HG03460 (cell line): ENCODE measurements around the gene PCBP4.

Source experiments
- ATAC-seq: cut with Tn5 transposase; IDR thresholded peaks from one replicate; pipeline ENCODE4 v1.9.1; 2021; ENCODE audit not compliant: unreplicated experiment

Gene PCBP4

DNA sequence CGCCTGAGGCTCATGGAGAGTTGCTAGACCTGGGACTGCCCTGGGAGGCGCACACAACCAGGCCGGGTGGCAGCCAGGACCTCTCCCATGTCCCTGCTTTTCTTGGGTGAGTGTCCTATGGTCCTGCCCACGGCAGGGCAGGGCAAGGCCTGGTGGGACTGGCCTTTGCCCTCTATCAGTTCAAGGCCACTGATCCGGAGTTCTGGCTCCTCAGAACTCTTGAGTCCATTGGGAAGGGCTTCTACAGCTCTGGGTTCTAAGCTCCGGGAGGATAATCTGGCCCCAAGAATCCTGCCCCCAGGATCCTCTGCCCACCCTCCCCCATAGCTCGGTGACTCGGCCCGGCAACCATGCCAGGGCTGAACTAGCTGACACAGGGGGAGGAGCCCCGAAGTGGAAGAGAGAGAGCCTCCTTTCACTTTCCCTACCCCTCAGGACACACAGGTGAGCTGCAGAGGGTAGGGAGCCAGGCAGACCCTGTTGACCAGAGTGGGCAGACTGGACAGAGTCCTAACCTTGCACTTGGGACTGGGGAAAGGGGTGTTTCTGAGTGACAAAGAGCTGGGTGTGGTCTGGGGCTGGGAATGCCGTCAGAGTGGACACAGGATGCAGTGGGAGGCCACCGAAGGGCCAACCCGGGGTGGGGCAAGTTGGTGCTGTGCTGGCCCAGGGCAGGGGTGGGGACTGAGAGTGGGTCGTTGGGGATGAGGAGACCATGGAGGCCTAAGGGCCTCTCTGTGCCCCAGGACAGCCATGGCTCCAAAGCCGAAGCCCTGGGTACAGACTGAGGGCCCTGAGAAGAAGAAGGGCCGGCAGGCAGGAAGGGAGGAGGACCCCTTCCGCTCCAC is 24.4 kb downstream of the PCBP4 start:
- peak; percentile 29 for ATAC-seq

DNA sequence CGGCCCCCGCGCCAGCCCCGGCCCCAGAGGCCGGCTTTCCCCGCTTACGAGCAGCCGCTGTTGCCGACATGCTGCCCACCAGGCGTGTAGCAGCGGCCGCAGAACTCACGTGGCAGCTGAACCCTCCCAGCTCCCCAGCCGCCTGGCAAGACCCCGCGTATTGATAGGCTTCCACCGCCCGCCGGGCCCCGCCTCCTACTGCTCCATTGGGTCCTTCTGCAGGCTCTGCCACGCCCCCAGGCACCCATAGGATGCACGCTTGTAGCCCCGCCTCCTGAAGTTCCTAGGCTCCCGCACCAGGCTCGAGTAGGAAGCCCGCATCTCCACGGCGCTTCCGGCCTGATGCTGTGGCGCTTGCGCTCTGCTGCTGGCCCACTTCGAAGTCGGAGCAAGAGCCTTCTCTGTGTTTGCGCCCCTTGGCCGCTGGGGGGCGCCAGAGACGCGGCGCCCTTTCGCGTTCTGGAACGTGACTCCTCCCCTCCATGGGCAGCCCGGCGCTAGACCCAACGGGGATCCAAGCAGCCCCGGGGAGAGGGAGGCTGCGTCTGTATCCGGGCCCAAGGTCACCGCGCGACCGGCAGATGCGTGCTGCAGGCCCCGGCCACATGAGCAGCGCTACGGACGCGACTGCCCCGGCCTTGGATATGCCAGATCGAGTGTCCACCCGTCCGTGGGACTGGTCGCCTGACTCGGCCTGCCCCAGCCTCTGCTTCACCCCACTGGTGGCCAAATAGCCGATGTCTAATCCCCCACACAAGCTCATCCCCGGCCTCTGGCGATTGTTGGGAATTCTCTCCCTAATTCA is 25.3 kb downstream of the PCBP4 start, which contains the start of the genes PARP3 and RRP9:
Gene PARP3 (plus strand): TSS at position 566 of the 805 bp plus-strand sequence. CDS start 993 bp downstream, outside the sequence.
Gene RRP9 (minus strand): TSS at position 107 of the 805 bp plus-strand sequence. CDS start 37 bp downstream, at position 70.
- ATAC-seq = peak; percentile 88

GRCh38 chr3:51941463-51941797 is 25.8 kb downstream of the PCBP4 start:
- no peak for ATAC-seq

DNA sequence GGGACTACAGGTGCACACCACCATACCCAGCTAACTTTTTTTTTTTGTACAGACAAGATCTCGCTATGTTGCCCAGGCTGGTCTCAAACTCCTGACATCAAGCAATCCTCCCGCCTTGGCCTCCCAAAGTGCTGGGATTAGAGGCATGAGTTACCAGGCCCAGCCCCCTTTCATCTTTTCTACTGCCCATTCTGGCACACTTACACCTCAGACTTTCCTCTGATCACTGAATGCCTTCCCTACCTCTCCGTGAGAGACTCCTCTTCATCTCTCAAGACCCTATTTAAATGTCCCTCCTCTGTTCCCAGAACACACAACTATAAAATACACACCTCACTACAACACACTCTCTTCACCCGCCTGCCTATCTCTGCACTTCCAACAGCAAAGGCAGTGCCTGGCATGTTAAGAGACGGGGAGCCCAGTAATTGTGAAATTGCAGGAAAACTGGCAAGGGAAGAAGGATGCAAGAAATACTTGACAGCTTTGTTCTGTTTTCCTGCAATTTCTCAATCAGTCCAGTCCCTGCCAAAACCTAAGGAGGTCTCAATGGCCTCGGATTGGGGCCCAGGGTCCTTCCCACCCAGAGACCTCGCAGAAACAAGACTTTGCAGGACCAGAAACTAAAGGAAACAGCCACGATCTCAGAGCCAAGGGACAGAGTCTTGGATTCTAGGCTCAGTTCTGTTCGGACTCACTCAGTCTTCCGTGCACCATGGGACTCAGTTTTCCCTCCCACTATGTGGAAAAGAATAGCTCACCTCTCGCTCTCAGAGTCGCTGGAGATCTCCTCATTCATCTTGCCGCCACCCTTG is 26.4 kb downstream of the PCBP4 start:
- no peak for ATAC-seq

DNA sequence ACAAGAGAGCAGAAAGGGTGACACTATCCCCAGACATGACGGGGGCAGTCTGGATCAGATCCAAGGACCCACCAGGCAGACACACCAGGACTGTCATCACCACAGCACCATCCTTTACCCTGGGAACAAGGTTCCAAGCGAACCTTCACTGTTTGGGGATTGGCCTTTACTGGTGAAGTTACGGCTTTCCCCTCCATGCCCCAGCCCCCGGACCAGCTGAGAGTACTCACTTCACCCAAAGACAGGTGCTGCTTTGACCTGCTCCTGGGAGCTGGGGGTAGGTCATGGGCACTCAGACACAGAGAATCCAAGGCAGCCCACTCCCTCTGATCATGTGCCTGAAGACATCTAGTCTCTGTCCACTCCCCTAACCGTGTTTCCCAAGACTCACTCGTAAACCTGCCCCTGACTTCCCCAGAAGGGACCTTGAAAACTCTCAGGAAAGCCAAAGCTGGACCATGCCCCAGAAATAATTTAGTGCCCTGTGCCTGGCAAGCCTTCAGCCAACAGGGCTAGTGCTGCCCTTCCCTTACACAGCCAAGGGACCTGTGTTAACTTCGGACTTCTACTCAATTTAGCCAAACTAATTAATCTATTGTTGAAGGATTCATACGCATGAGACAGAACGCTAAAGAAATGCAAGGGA is 28.4 kb downstream of the PCBP4 start:
- ATAC-seq = no peak

GRCh38 chr3:51937611-51938450 is 29.4 kb downstream of the PCBP4 start:
- ATAC-seq = no peak

- ATAC-seq = no peak
Observed at GRCh38 chr3:51937014-51937413, 30.2 kb downstream of the PCBP4 start.

- ATAC-seq = no peak
Observed at GRCh38 chr3:51935886-51936755, 31.1 kb downstream of the PCBP4 start.

DNA sequence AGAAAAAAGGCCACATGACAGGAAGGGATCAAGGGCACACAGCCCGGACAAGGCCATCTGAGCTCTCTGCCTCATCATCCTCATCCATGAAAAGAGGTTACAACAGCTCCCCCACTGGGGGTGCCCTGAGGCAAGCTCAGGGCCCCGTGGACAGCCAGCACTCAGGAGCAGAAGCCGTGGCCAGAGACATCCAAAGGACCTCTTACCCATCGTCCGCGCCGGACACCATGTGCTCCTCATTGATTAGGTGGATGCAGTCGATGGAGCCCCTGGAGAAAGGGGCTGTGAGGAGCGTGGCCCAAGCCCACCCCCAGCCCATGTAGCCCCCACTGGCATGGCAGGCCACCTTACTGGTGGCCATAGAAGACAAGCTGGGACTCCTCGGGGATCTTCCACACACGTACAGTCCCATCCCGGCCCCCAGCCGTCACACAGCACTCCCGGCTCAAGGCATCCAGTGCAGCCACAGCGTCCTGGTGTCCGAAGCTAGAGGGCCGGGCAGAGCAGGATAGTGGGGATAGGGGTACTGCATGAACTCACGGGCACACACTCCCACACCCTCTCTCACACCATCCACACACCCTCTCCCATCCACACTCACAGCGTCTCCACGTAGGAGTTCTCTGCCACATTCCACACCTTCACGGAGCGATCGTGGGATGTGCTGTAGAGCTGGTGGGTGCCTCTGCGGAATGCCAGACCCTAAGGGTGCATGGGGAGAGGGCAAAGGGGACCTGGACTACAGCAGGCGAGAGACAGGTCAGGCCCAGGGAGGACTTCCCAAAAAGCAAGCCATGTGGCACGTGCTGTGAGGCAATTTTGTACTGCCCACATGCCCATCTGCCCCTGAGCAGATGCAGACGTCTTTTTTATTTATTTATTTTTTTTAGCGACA is 32.0 kb downstream of the PCBP4 start:
- no peak for ATAC-seq

GRCh38 chr3:51934139-51934850 is 33.0 kb downstream of the PCBP4 start:
- ATAC-seq = no peak

DNA sequence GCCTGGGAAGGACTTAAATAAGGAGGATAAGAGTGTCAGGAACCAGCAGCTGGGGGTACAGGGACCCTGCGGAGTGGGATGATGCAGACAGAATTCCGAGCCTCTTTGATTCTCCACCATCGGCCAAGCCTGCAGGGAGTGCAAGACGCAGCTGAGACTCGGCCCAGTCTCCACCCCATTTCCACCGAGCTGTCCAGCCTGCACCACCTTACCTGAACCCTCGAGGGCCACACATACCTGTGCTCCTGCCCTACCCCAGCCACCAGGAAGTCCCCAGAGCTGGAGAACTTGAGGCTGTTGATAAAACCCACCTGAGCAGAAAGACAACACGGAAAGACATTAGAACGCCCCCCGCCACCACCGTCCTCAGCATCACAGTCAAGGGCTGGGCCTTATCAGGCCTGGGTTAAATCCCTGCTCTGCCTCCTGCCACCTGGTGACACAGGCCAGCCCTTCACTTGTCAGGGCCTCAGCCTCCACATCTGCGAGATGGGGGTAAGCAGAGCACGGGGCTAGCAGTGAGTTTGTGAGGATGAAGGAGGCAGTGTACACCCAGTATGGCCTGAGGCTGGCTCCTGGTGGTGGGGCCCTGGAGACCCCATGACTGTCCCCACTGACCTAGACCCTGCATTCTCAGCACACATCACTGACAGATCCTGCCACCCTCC is 33.6 kb downstream of the PCBP4 start:
- ATAC-seq = no peak

GRCh38 chr3:51932471-51933370 is 34.5 kb downstream of the PCBP4 start:
- no peak for ATAC-seq

GRCh38 chr3:51931756-51932155 is 35.5 kb downstream of the PCBP4 start:
- ATAC-seq = no peak

GRCh38 chr3:51930439-51930838 is 36.8 kb downstream of the PCBP4 start:
- ATAC-seq = no peak

DNA sequence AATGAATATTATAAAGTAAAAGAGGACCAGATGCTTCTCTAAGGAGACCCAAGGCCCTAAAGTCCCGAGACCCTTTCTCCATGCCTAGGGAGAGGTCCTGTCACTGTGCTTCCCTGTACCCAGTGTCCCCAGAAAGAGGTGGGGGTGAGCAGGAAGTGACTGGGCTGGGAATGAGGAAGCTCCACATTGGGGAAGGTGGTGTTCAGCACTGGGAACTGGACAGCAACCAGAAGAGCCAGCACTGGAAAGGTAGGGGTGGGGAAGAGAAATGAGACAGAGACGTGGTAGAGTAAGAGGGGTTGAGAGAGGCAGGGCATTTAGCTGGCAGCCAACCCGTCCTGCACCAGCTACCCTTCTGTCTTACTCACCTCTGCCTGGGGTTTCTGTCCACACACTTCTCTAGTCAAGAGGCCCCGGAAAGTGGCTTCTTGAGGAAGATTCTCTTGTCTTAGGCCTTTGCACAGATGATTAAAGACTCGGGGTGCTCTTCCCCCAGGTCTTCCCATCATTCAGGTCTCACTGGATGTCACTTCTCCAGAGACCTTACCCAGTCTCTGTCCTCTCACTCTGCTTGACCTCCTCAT is 37.7 kb downstream of the PCBP4 start:
- ATAC-seq = no peak
